T-helper 22 cell (primary cell): Measurements from ENCODE around the gene SEMA6D.

Experiments
- DNase-seq: peaks from one replicate; pipeline ENCODE4 v3.0.0-alpha.2; 2020; ENCODE audit warnings: low read depth

SEMA6D gene, protein sequence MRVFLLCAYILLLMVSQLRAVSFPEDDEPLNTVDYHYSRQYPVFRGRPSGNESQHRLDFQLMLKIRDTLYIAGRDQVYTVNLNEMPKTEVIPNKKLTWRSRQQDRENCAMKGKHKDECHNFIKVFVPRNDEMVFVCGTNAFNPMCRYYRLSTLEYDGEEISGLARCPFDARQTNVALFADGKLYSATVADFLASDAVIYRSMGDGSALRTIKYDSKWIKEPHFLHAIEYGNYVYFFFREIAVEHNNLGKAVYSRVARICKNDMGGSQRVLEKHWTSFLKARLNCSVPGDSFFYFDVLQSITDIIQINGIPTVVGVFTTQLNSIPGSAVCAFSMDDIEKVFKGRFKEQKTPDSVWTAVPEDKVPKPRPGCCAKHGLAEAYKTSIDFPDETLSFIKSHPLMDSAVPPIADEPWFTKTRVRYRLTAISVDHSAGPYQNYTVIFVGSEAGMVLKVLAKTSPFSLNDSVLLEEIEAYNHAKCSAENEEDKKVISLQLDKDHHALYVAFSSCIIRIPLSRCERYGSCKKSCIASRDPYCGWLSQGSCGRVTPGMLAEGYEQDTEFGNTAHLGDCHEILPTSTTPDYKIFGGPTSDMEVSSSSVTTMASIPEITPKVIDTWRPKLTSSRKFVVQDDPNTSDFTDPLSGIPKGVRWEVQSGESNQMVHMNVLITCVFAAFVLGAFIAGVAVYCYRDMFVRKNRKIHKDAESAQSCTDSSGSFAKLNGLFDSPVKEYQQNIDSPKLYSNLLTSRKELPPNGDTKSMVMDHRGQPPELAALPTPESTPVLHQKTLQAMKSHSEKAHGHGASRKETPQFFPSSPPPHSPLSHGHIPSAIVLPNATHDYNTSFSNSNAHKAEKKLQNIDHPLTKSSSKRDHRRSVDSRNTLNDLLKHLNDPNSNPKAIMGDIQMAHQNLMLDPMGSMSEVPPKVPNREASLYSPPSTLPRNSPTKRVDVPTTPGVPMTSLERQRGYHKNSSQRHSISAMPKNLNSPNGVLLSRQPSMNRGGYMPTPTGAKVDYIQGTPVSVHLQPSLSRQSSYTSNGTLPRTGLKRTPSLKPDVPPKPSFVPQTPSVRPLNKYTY

DNA sequence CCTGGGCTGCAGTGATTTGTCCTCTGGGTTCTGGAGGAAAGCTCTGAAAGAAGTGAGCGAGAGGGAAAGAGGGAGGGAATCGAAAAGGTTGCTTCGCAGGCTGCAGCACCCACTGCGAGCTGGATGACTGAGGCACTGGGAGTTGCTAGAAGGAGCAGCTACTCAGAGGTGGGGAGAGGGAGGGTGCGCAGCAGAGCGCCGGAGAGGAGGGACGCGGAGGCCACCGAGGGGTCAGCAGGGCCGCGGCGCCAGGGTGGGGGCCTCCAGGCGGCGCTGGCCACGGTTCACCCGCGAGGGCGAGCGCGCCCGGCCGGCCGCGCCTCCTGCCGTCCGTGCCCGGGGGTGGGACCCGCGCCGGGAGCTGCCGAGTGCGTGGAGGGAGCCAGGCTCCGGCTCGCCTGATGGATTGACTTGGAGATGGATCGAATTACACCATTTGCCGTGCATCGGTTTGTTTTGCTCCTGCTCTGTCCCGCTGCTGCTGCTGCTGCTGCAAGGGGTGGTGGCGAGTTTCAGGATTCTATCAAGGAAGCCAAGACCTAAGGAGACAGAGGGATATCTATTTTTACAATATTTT lies at the start of gene SEMA6D:
Gene SEMA6D, plus strand, starts transcription at position 470 of the 577 bp plus-strand sequence. CDS start 42,294 bp downstream, outside the sequence.
- DNase-seq, result no peak

DNA sequence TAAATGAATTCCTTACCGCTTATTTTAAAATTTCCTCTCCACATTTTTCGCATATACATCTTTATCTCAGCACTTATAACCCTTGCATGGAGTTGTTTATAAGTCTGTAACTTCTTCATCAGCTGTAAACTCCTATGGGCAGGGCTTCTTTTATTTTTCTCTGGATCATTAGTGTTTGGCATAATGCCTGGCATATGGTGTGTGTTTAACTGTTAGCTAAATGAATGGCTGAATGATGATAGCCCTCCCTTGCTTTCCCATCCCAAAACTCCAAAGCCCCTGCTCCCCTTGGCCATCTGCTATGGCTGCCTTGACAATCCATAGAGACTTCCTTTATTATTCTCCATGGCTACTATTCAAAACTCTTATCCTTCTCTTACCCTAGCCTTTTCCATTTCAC lies 48.1 kb upstream of the SEMA6D start:
- no peak for DNase-seq

DNA sequence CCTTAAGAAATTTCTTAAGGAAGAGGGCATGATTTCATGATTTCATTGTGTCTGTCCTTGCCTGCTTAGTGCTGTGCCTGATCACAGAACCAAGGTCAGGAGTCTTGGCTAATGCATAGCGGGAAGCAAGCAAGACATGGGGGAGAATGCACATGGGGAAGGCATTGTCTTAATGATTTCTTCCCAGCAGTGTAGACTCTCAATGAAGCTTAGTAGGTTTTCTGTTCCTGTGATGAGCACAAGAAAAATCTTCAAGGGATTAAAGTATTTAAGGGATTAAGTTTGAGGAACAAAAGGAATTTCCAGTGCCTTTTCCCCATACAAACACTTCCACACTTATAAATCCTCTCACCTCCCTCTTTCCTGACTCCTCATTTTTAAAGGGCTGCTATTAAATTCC lies 46.9 kb upstream of the SEMA6D start:
- DNase-seq, result no peak

DNA sequence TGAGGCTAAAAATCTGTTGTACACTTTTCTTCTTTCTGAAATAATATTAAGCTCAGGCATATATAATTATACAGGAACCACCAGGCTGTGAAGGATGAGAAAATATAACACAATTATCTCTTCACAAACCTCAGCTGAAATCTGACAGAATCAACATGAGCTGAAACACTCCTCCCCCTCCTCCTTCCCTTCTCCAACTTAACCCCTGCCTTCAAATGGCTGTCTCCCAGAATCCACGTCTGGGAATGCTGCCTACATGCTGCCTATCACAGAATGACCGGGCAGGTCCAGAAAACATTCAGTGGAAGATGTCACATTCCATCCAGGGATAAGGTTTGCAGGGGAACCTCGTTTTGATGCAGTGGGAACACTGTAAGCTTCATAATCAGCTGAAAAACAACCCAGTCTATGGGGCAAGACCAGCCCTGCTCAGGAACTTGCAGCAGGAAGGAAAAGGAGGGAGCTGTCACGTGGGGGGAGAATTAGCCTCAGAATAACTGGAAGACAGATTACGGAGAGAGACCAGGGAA lies 44.0 kb upstream of the SEMA6D start:
- no peak for DNase-seq

DNA sequence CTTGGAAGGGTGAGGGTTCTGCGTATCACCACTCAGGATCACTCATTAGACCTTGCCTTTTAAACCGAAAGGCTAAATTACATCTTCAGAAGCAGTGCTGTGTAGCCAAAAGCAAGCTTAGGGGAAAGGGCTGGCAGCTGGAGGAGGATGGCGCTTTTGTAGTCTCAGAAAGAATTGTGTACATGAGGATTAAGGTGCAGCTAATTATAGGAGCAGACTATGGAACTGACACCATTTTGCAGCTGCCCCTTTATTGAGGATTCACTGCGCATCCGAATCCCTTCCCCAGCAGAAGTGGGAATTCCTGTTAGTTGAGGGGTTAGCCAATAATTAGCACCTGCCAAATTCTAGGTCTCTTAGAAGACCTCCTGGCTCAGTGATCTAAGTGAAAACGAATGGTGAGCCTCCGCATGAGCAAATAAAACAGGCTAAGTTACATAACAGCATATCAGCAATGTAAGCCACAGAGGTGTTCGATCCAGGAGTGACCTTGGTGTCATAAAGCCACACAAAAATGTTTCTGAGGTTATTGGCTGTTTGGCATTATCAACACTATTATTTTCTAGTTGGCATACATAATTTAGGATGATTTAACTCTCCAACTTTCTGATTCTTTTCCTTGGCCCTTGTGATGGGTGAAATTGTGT lies 42.6 kb upstream of the SEMA6D start:
- no peak for DNase-seq

DNA sequence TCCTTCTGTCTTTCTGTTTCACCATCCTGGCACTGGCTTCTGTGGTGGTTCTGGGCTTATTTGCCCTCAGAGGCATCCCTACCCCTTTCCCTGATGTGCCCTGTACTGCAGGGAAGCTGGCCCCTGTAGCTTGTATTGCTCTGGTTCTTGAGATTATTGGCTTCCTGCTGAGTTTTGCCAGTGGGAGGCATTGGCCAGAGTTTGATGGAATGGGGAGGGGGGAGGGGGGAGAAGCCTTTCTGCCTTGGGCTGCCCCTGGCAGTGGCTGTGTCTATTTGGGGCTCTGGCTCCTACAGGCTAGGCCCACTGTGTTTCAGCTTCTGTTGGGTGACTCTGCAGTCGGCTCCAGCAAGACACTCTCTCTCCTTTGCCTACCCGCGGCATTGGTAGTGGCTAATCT lies 41.6 kb upstream of the SEMA6D start:
- no peak for DNase-seq

DNA sequence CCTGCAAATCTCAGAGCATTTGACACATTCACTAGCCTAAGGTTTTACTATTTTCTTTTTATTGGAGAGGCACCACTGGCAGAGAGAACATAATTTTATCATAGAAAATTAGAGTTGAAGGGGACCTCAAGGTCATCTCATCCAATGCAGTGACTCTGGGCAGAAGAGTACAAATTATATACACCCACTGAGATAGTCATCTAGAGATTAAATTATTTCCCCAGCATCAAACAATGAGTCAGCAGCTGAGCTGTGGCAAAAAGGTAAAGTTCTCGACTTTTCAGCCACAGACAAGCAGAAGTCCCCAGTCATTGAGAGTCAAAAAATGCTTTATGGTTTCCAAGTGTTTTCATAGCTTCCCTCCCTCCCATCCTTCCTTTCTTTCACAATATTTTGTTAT lies 39.3 kb upstream of the SEMA6D start:
- DNase-seq, result no peak

DNA sequence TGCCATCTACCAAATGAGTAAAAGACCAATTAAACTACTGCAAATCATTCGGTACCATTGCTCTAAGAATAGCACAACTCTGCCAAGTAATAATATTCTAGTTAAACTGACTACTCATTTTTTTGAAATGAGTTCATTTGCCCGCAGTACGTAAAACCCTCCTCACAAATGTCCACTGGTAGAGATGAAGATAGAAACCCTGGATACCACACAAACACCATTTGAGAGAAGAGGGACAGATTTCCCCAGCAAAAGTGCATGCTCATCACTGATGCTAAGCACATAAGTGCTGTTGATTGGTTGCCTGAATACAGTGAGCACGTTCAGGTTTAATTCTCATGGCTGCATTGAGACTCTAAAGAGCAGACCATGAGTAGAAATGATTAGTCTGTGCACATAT lies 34.6 kb upstream of the SEMA6D start:
- DNase-seq, result no peak

DNA sequence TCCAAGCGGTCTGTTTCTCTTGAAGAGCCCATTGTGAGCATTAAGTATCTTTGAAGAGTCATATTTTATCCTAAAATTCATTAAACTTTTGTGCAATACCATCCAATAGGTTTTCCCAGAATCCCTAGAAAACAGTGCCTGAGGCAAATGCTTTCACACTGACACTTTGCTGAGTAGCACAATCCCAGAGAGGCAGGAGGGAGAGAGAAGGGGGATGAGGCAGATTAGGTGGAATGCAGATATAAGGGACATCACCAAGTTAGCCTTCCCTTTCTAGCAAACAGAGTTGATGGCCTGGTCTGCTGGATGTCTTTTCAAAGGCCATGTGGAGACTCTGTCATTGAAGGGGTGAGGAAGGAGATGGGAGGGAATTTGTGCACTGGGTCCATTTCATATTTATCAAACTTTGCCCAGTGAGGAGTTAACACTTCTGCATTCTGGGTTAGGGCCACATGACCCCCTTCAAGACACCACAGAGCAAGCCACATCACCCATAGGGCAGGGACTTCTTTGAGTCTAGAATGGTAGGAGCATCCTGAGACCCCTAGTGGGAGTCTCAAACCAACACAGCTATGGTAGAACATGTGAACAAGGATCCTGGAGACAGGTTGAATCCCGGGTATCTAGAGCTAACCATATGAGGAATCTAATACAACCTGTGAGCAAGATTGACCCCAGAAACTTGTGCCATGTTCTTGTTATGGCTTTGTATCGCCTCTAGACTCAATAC lies 32.0 kb upstream of the SEMA6D start:
- no peak for DNase-seq

DNA sequence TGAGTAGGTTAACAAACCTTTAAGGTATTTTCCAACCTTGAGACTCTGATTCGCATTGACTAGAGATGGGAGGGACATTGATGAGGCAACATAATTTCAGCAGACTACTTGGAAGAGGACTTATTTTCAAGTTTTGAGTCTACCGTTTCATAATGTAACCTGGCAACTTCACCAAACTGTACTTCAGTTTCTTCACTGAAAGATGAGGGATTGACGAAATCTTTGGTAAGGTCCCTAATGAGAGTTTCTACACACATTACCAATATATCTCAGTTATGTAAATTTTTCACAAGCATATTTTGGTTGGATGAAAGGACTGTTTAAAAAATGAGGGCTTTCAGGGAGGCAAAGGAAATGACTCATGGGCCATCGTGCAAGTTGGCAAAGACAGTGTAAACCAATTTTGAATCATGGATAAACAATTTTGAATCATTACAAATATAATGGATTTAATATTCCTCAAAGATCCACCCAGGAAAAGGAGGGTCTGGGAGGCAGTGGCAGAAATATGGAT lies 28.7 kb upstream of the SEMA6D start:
- no peak for DNase-seq

DNA sequence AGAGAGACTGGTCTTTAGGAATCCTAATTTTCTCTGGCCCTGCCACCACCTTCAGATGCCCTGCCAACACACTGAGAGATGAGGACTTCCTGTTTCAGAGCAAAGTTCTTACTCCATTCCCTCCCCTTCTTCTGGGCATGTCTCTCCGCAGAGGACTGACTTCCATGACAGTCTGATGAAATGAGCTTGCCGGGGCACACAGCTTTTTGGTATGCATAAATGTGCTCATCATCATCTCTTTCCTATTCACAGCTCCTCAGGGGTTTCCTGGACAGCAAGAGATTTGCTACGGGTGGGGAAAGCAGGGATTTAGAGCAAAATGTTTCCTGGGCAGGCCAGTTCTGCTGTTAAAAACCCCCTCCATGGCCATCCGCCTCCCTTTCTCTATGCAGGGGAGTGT lies 27.6 kb upstream of the SEMA6D start:
- DNase-seq, result no peak

DNA sequence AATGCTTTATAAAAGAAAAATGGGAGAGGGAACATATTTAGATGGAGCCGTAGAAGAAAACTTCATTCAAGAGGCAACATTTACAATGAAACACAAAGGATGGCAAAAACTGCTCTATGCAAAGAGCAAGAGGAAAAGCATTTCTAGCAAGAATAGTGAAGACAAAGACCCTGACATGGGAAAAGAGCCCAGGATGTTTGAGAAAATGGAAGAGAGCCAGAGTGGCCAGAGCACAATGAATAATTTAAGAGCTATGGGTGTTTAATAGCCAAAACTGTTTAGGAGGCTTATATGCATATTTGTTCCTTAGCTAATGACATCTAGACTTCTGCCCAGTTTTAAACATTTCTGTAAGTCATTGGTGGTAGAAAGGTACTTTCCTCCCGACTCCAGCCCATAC lies 25.4 kb upstream of the SEMA6D start:
- DNase-seq, result no peak

DNA sequence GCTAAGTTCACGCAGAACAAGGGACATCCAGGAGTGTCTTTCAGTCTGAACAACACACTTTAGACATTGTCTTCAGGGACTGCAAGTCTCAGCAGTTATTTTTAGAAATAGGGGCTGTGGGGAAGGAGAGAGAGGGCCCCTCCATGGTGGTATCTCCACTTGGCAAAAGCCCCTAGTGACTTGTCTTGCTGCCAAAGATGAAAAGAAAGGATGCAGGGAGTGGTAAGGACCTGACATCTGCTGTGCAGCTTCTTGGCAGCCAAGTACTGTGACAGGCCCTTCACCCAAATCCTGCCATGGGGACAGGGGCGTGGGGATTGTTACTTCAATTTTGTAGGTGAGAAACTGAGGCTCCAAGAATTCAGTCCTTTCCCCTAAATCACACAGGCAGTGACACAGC lies 21.0 kb upstream of the SEMA6D start:
- DNase-seq, result no peak

DNA sequence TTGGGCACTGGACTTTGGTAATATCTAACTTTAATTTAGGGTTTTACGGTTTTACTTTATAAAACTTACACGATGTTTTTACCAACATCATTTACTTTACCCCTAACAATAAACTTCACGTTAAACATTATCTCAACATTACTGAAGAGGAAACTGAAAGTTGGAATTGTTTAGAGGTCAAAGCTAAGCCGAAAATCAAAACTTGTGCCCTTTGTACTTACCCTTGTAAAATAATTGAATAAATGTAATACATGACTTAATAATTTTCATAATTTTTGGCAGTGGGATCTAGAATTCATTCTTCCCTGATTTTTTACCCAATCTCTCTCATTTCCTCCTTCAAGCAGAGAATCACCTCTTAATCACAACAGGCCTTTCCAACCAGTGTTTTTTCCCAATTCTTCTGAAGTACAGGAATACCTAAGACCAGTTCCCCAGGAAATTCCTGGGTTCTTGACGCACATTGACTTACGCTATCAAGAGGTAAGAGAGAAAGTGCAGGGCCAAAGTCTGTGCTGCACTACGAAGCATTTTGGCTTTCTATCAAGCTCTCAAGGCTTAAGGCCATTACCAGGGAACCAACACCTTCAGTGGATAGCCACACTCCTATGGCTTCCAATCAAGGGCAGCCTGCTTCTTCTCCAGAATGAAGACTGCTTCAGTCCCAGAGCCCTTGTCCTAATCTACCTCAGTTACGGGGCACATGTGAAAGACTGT lies 11.9 kb upstream of the SEMA6D start:
- DNase-seq, result no peak

DNA sequence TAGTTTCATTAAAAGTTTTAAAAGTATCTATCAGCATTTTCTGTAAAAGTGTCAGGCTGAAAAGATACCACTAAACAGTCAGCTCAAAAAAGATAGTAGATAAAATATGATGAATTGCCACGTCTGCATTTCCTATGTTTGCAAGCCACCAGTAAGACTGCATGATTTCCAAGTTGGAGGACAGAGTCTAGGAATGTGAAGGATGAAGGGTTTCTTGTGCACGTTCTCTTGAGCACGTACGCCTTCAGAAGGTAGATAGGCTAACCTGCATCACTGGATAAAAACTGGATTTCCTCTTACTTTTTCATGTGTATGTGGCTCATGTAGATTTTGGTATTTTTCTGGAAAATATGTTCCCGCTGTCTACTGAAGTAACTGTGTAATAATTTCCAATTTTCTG lies 9.9 kb upstream of the SEMA6D start:
- DNase-seq, result no peak

DNA sequence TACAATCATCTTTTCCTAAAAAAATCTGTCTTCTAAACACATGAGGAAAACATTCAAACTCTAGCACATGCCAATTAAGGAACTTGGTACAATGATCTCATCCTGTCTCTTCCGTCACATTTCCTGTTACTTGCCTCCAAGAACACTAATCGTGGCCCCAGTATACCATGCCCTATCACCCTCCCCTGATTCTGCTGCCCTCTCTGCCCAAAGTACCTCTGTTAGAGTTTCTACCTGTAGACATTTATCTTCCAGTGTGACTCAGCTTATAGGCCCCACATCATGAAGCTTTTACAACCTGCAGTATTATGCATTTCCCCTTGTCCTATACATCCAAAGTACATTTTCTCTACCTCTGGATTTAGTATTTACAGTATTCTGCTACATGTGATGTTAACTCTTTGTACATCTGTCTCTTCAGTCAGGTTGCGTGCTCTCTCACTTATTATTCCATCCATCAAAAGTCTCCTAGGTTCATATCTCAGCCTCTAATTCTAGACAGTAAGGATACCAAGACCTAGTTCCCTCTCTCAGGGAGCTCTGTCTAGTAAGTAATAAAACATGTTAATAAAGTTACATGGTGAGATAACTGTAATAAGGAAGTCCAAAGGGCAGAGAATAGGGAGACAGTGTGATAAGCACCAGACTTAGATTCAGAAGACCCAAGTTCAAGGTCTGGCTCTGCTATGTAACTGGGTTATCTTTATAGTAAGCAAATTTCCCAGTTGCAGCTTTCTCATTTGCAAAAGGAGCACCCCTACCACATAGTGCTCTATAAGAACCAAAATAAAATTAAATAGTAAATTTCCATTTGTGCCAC lies 8.9 kb upstream of the SEMA6D start:
- no peak for DNase-seq

DNA sequence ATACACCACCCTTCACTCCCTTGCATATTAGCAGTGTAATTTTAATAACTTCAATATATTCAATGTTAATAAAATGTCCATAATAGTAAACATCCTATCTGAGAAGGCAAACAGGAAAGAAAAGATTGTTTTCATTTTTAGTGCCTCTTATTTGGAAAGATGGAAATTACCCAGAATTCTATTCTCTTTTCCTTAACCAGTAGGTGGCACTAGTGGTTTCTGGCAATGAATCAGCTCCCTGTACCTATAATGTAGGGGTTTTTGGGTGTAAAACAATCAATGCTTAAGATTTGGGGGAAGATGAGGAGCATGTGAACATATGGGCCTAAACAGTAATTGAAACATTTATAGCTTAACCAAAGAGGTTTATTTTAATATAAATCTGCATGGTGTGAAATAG lies 5.7 kb upstream of the SEMA6D start:
- no peak for DNase-seq

DNA sequence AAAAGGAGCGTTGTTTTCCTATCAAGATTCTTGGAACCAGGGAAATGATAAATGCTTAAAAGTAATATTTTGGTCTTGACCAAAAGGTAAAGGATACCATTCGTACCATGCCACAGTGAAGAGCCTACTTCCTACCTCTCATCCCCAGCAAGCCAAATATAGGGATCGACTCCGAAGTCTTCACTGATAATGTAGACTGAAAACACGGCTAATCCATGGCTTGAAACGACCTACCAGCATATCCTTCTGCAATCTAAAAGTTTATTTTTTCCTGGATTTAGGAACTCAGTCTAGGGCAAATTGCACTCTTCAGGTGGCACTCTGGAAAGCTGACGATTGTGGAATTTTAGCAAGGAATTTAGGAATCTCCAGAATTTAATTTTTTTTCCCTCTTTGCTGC lies 1.9 kb upstream of the SEMA6D start:
- DNase-seq, result no peak

DNA sequence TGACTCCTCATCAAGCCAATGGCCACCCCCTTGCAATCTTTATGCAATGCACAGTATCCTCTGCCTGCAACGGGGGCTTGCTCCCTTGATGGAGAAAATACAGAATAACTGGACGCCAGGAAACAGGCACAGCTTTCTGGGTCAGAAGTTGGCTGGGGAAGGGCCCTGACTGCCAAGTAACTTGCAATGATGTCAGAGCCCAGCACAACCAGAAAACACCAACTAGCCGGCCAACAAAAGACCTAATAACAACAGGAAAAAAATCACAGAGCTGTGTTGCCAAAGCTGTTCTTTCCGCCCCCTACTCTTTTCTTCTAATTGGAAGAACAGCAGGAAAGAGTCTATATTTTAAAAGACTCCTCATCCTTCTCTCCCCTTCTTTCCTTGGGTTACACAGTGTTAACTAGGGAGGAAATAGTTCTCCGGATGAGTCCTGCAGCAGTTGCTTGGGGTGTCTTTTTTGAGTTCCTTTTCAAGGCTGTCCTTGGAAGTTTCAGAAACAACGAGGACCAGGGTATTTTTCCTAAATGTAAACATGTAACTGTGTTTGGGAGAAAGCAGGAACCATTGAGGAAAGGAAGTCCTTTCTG lies 1.4 kb upstream of the SEMA6D start:
- no peak for DNase-seq
